A549 (cell line): Measurements from ENCODE around the gene SEC22C.
A peak's percentile ranks its signal among the peaks of the same experiment; 100 is the strongest.

Experiments used
- BHLHE40 ChIP-seq: IDR thresholded peaks from 2 replicates; pipeline ENCODE4 v1.6.1; 2012; ENCODE audit warnings: low read depth, low read length, inconsistent platforms
- CTCF ChIP-seq: fragments of >200 bp; sonication (Bioruptor Twin); formaldehyde crosslinking; IDR thresholded peaks from 3 replicates; pipeline ENCODE4 v1.5.1; 2016
- EP300 ChIP-seq, 2 experiments: fragments of >200 bp; sonication (Bioruptor Twin); formaldehyde crosslinking; IDR thresholded peaks; 2 replicates in 1 of 2; 3 replicates in 1 of 2; pipeline ENCODE4 v1.6.1; 2016 to 2017
- ESRRA ChIP-seq: fragments of 150-350 bp; IDR thresholded peaks from 2 replicates; pipeline ENCODE4 v1.6.1; 2014; ENCODE audit warnings: mild to moderate bottlenecking, low read length, borderline replicate concordance
- MYC ChIP-seq: IDR thresholded peaks from 2 replicates; pipeline ENCODE4 v1.6.1; 2012; ENCODE audit warnings: mild to moderate bottlenecking, inconsistent platforms, low read length, improper control_type of control experiment, borderline replicate concordance
- PHF8 ChIP-seq: fragments of 200-600 bp; sonication (generic); IDR thresholded peaks from 2 replicates; pipeline ENCODE4 v1.6.1; 2016; ENCODE audit warnings: low read depth, mild to moderate bottlenecking, antibody characterized with exemption, moderate library complexity, borderline replicate concordance
- POLR2A ChIP-seq: IDR thresholded peaks from 2 replicates; pipeline ENCODE4 v1.6.1; 2012; ENCODE audit warnings: mild to moderate bottlenecking, low read length
- RAD21 ChIP-seq, 2 experiments: fragments of >200 bp in 1 of 2; sonication (Bioruptor Twin) in 1 of 2; formaldehyde crosslinking in 1 of 2; IDR thresholded peaks in 1 of 2; conservative IDR thresholded peaks in 1 of 2; 2 replicates in 1 of 2; 3 replicates in 1 of 2; pipeline ENCODE4 v1.6.1; 2012 to 2018; ENCODE audit warnings: inconsistent platforms in 1 of 2
- RARB ChIP-seq: fragments of 250-450 bp; sonication (Bioruptor Pico); IDR thresholded peaks from 2 replicates; pipeline ENCODE4 v1.8.0; 2021; ENCODE audit warnings: mild to moderate bottlenecking, moderate library complexity
- SMC3 ChIP-seq: fragments of >200 bp; sonication (Bioruptor Twin); formaldehyde crosslinking; IDR thresholded peaks from 3 replicates; pipeline ENCODE4 v1.6.1; 2018; ENCODE audit warnings: inconsistent platforms
- ZFP36 ChIP-seq: fragments of 450-650 bp; IDR thresholded peaks from 2 replicates; pipeline ENCODE4 v1.6.1; 2014; ENCODE audit warnings: borderline replicate concordance; ENCODE audit not compliant: partially characterized antibody
- TF ChIP-seq, protein P1 (sequence below): fragments of 450-650 bp; IDR thresholded peaks from 2 replicates; pipeline ENCODE4 v1.6.1; 2014; ENCODE audit warnings: antibody characterized with exemption

- TF ChIP-seq SMC3 (peak; percentile 57), RARB (CRISPR knock-in tag) (no peak), CTCF (peak; percentile 77), ZFP36 (no peak), MYC (no peak), POLR2A (no peak), ESRRA (no peak), EP300 (IDR thresholded peaks at IDR 0.05) (no peak), RAD21 (conservative IDR thresholded peaks at IDR 0.05 in 1 of 2, IDR thresholded peaks at IDR 0.05 in 1 of 2) (peak; percentile 27 to 38; a peak in 3 of 5 replicates), BHLHE40 (no peak), PHF8 (no peak)
- TF ChIP-seq, protein P1, sequence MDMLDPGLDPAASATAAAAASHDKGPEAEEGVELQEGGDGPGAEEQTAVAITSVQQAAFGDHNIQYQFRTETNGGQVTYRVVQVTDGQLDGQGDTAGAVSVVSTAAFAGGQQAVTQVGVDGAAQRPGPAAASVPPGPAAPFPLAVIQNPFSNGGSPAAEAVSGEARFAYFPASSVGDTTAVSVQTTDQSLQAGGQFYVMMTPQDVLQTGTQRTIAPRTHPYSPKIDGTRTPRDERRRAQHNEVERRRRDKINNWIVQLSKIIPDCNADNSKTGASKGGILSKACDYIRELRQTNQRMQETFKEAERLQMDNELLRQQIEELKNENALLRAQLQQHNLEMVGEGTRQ: no peak
These were observed 34.3 kb downstream of the SEC22C start for GRCh38 chr3:42547401-42547945.
